ENCODE measurements around the gene UNC13D. TPM values are rescaled to one million over a fixed set of nuclear protein-coding genes. Genes with fewer than 3 reads are reported as not detected.

Gene UNC13D
- total and polyA plus RNA-seq, 11 donors = 2.1 to 28.5 (median 5.8) TPM

DNA sequence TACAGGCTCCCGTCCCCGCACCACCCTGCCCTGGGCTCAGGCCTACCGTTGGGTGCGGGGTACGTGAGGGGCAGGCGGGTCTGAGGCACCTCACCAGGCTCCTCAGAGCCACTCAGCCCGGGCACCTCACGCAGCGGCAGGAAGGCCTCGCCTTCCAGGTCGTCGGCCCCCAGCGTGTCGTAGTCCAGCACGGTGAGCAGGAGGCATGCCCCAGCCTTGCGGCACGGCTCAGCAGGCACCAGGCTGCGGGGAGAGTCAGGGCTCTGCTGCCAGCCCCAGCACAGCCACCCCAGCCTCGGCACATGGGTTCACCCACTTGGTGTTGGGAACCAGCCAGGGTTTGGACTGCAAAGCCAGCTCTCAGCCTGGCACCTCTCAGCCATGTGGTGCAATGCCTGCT lies 15.5 kb downstream of the UNC13D start:
- TF ChIP-seq, protein P1, sequence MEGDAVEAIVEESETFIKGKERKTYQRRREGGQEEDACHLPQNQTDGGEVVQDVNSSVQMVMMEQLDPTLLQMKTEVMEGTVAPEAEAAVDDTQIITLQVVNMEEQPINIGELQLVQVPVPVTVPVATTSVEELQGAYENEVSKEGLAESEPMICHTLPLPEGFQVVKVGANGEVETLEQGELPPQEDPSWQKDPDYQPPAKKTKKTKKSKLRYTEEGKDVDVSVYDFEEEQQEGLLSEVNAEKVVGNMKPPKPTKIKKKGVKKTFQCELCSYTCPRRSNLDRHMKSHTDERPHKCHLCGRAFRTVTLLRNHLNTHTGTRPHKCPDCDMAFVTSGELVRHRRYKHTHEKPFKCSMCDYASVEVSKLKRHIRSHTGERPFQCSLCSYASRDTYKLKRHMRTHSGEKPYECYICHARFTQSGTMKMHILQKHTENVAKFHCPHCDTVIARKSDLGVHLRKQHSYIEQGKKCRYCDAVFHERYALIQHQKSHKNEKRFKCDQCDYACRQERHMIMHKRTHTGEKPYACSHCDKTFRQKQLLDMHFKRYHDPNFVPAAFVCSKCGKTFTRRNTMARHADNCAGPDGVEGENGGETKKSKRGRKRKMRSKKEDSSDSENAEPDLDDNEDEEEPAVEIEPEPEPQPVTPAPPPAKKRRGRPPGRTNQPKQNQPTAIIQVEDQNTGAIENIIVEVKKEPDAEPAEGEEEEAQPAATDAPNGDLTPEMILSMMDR (IDR thresholded peaks at IDR 0.05) = no peak
- no peak for TF ChIP-seq POLR2A (IDR thresholded peaks at IDR 0.05)
- no peak for ATAC-seq
- H3K36me3 ChIP-seq = peaks cover 0 to 57% (median 13%) of the 10 kb centered on the region in 9 donors
- H3K9me3 ChIP-seq = no peaks in the 10 kb centered on the region
- no peak overlapping the region for H3K4me3 ChIP-seq
- peaks cover 5 to 49% (median 35%) of the 10 kb centered on the region in 12 donors for H3K4me1 ChIP-seq
- intact Hi-C loops (cut with DNase I) = loop anchor here in 3 of 10 donors (5.0 to 10.0 kb wide), 2 partner anchors 41 to 64 kb away; partner anchors contain the start of gene GALK1 (in 1 of the 3)
- DNase-seq = no peak
- H3K27ac ChIP-seq = peak overlapping the region in 3 of 12 donors; percentile 77 to 89 (median 84)
- H3K27me3 ChIP-seq = no peaks in the 10 kb centered on the region
- 81 to 92% (median 92%) methylated on average over 3 to 19 of the region's 19 CpGs; no CpG with 5 or more reads in 1 of the 4 donors for WGBS, 4 donors

DNA sequence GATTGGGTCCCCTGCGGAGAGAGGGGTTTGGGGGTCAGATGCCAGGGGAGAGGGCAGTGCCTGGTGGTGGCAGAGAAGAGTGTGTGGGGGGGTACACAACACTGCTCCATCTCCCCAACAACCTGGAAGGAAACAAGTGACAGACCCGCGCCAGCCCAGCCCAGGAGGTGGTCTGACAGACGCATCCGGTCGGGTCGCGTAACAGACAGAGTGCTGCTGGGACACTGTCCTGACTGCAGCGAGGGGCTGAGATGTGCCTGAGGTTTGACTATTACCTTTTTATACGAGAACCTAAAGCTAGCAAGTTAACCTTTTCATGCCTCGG lies 16.2 kb downstream of the UNC13D start:
- no peaks in the 10 kb centered on the region for H3K9me3 ChIP-seq
- peaks cover 0 to 58% (median 20%) of the 10 kb centered on the region in 9 donors for H3K36me3 ChIP-seq
- H3K27me3 ChIP-seq = no peaks in the 10 kb centered on the region
- peak in 1 of 4 donors; percentile 11 for ATAC-seq
- 36 to 49% (median 40%) methylated on average over 10 to 11 of the region's 11 CpGs for WGBS, 4 donors
- intact Hi-C loops (cut with DNase I) = loop anchor here in 3 of 10 donors (5.0 to 10.0 kb wide), 2 partner anchors 41 to 63 kb away; partner anchors contain the start of gene GALK1 (in 1 of the 3)
- TF ChIP-seq POLR2A (IDR thresholded peaks at IDR 0.05) = no peak
- TF ChIP-seq, protein P1 (IDR thresholded peaks at IDR 0.05) = no peak
- peaks cover 5 to 42% (median 28%) of the 10 kb centered on the region in 12 donors for H3K4me1 ChIP-seq
- peak overlapping the region in 11 of 12 donors; percentile 71 to 90 (median 84) for H3K27ac ChIP-seq
- H3K4me3 ChIP-seq = peak overlapping the region in 10 of 12 donors; percentile 27 to 56 (median 40)
- DNase-seq = no peak

DNA sequence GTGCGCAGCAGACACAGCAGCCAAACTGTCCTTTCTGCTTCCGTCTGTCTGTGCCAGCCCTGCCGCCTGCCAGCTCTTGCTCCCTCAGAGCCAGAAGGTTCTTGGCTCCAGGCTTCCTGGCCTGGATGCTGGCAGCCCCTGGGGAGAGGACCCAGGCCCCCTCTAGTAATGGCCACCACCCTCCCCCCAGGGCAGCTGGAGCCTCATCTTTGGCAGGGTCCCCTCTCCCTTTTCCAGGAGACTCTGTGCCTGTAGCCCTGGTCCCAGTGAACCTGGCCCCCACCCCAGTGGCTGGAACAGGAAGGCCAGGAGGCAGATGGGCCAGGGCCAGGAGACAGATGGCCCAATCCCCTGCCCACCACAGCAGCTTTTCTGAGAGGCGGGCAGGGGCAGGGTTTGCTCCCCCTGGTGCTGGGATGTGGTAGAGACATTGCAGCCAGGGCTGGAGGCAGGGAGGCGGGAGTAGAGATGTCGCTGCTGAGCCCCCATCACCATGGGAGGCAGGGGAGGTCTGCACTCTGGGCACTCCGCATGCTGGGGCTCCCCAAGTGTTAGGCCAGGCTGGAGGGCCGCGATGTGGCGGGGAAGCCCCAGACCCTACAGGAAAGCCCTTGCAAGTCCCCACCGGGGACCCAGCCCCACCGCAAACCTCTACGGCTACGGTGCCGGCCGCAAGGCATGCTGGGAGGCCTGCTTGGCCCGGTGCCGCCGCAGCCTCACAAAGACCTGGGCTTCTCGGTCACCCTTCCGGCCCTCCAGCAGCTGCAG lies 16.7 kb downstream of the UNC13D start:
- Histone ChIP-seq H3K36me3 (peaks cover 0 to 64% (median 25%) of the 10 kb centered on the region in 9 donors), H3K4me1 (peaks cover 5 to 37% (median 23%) of the 10 kb centered on the region in 12 donors), H3K4me3 (peak overlapping the region in 10 of 12 donors; percentile 27 to 56 (median 40)), H3K27ac (peak overlapping the region; percentile 70 to 90 (median 84)), H3K27me3 (no peaks in the 10 kb centered on the region), H3K9me3 (no peaks in the 10 kb centered on the region)
- DNase-seq (peak; percentile 69 to 88 (median 79)), ATAC-seq (peak; percentile 25 to 81 (median 67))
- TF ChIP-seq, protein P1 (IDR thresholded peaks at IDR 0.05) = peak; percentile 59 to 83 (median 68)
- no peak for TF ChIP-seq POLR2A (IDR thresholded peaks at IDR 0.05)
- intact Hi-C loops (cut with DNase I) = loop anchor here in 4 of 10 donors (2.0 to 10.0 kb wide), 3 partner anchors 40 to 63 kb away; partner anchors contain the start of genes GALK1 (in 1 of the 4) and UNK (in 1 of the 4)
- WGBS, 4 donors = 8 to 20% (median 11%) methylated on average over 8 to 21 of the region's 21 CpGs

All from heart left ventricle (tissue), 16 donors.